Endothelial cell of umbilical vein (primary cell): Measurements from ENCODE around the gene EOLA1. TPM values are rescaled to one million over a fixed set of nuclear protein-coding genes. Genes with fewer than 3 reads are reported as not detected.

Experiments
- BruUV-seq: library from RNA; stranded (reverse); fragments of 400-500 nt; replicated peaks from 2 replicates; lab custom pipeline; 2021; lab: Mats Ljungman, UMichigan
- CTCF ChIA-PET: fragments of 300-600, 350-600 bp; sonication (Branson Sonifier 250); formaldehyde crosslinking; loops from one replicate; lab custom pipeline; 2021; ENCODE audit warnings: antibody characterized with exemption, inconsistent platforms; lab: Charles Lee
- POLR2A ChIA-PET: fragments of 300-600, 350-600 bp; sonication (Branson Sonifier 250); formaldehyde crosslinking; loops from one replicate; lab custom pipeline; 2021; ENCODE audit warnings: antibody characterized with exemption, inconsistent platforms; lab: Charles Lee
- DNase-seq: peaks from one replicate; pipeline ENCODE4 v3.0.0-alpha.2; 2011; ENCODE audit warnings: low read depth, low spot score
- FAIRE-seq: peaks from 2 replicates; lab custom pipeline; 2011; peaks lifted over from hg19 to GRCh38; lab: Jason Lieb, UNC
- H2AFZ ChIP-seq: 2 replicates; pipeline ENCODE4 v1.6.0; 2012; ENCODE audit warnings: low read depth, low read length, control low read depth, inconsistent platforms
- H3K27ac ChIP-seq: 2 replicates; pipeline ENCODE4 v1.5.1; 2011; ENCODE audit warnings: low read depth, mild to moderate bottlenecking, control low read depth, low read length, moderate library complexity; ENCODE audit not compliant: insufficient read depth
- H3K27me3 ChIP-seq, 2 experiments: 2 replicates each; pipeline versions ENCODE4 v1.6.0 to v1.6.1; 2011; ENCODE audit warnings: low read length in 2 of 2, mixed read lengths in 1 of 2; ENCODE audit not compliant: control insufficient read depth in 2 of 2, insufficient read depth in 2 of 2
- H3K36me3 ChIP-seq, 2 experiments: 2 replicates in 1 of 2; 3 replicates in 1 of 2; pipeline ENCODE4 v1.5.1; 2011; ENCODE audit warnings: low read length in 2 of 2, mild to moderate bottlenecking in 1 of 2, moderate library complexity in 1 of 2; ENCODE audit not compliant: control insufficient read depth in 2 of 2, insufficient read depth in 2 of 2; ENCODE audit errors: extremely low read depth in 1 of 2
- H3K4me1 ChIP-seq: 3 replicates; pipeline ENCODE4 v1.5.1; 2011; ENCODE audit warnings: mild to moderate bottlenecking, low read length; ENCODE audit not compliant: control insufficient read depth, insufficient read depth; ENCODE audit errors: extremely low read depth
- H3K4me2 ChIP-seq: 2 replicates; pipeline ENCODE4 v1.6.1; 2011; ENCODE audit warnings: low read length, control low read depth, mixed read lengths; ENCODE audit not compliant: insufficient read depth
- H3K4me3 ChIP-seq, 3 experiments: fragments of 200-600 bp in 1 of 3; sonication (generic), shearing (Covaris generic) in 1 of 3; replicated peaks in 1 of 3; 2 replicates each; pipeline ENCODE4 v1.5.1; 2011 to 2016; ENCODE audit warnings: control low read depth in 3 of 3, low read length in 3 of 3, mild to moderate bottlenecking in 2 of 3, inconsistent platforms in 1 of 3, low read depth in 1 of 3, moderate library complexity in 1 of 3; ENCODE audit not compliant: insufficient read depth in 1 of 3
- H3K79me2 ChIP-seq: 2 replicates; pipeline ENCODE4 v1.6.0; 2012; ENCODE audit warnings: low read length, inconsistent platforms; ENCODE audit not compliant: control insufficient read depth, insufficient read depth
- H3K9ac ChIP-seq: replicated peaks from 2 replicates; pipeline ENCODE3; 2011; ENCODE audit warnings: low read length, control low read depth; ENCODE audit not compliant: insufficient read depth; ENCODE audit errors: extremely low read depth
- H3K9me1 ChIP-seq: replicated peaks from 3 replicates; pipeline ENCODE4 v1.6.0; 2011; ENCODE audit warnings: mild to moderate bottlenecking, low read length; ENCODE audit not compliant: control insufficient read depth, insufficient read depth; ENCODE audit errors: extremely low read depth
- H3K9me3 ChIP-seq: replicated peaks from 2 replicates; pipeline ENCODE4 v1.5.1; 2012; ENCODE audit warnings: low read length, inconsistent platforms; ENCODE audit not compliant: control insufficient read depth, insufficient read depth
- H4K20me1 ChIP-seq: replicated peaks from 2 replicates; pipeline ENCODE3; 2011; ENCODE audit warnings: mild to moderate bottlenecking, low read length; ENCODE audit not compliant: control insufficient read depth, insufficient read depth; ENCODE audit errors: extremely low read depth
- EZH2 ChIP-seq: IDR thresholded peaks from 2 replicates; pipeline ENCODE4 v1.6.1; 2012; ENCODE audit warnings: borderline replicate concordance, low read depth, mild to moderate bottlenecking, moderate library complexity, low read length, inconsistent platforms; ENCODE audit not compliant: severe bottlenecking
- FOS ChIP-seq: IDR thresholded peaks from 2 replicates; pipeline ENCODE4 v1.6.1; 2011; ENCODE audit warnings: mild to moderate bottlenecking, low read length, moderate library complexity, borderline replicate concordance; ENCODE audit not compliant: insufficient read depth
- GATA2 ChIP-seq: IDR thresholded peaks from 2 replicates; pipeline ENCODE4 v1.7.0; 2011; ENCODE audit warnings: low read depth, mild to moderate bottlenecking, moderate library complexity, mixed read lengths, low read length; ENCODE audit not compliant: insufficient read length, insufficient read depth
- JUN ChIP-seq: IDR thresholded peaks from 2 replicates; pipeline ENCODE4 v1.6.1; 2011; ENCODE audit warnings: borderline replicate concordance, low read depth; ENCODE audit not compliant: insufficient read length, insufficient read depth
- MAX ChIP-seq: IDR thresholded peaks from 2 replicates; pipeline ENCODE4 v1.6.1; 2011; ENCODE audit not compliant: insufficient read depth, insufficient read length
- MYC ChIP-seq: IDR thresholded peaks from one replicate; pipeline ENCODE4 v1.6.1; 2011; ENCODE audit warnings: mild to moderate bottlenecking, low read depth, low read length
- POLR2A ChIP-seq: IDR thresholded peaks from 2 replicates; pipeline ENCODE4 v1.6.1; 2012; ENCODE audit warnings: low read depth, mild to moderate bottlenecking, control low read depth, low read length
- POLR2AphosphoS5 ChIP-seq: IDR thresholded peaks from 2 replicates; pipeline ENCODE4 v1.6.1; 2012; ENCODE audit warnings: low read depth, mild to moderate bottlenecking, control low read depth, low read length, moderate library complexity; ENCODE audit not compliant: insufficient read depth
- dilution Hi-C: fragments of 300-500 bp; cut with MboI; formaldehyde crosslinking; loops from one replicate; pipeline ENCODE4 v1.15.0; 2019; ENCODE audit warnings: low sequenced_read_pairs; ENCODE audit not compliant: extremely low pct_ligation_motif_present
- intact Hi-C: fragments of 100-400 bp; cut with micrococcal nuclease; formaldehyde crosslinking; loops from one replicate; pipeline ENCODE4 v1.10.0; 2022
- polyA plus RNA-seq, 4 experiments: library from polyadenylated mRNA; depleted of rRNA in 3 of 4; stranded (reverse) in 3 of 4; unstranded in 1 of 4; fragments of >200 nt; gene quantifications; 2 replicates each; pipeline versions ENCODE4 v1.2.1 to v1.2.3, GENCODE V29; 2011 to 2012; ENCODE audit warnings: missing spikeins in 1 of 4
- total RNA-seq: library from RNA; stranded (reverse); gene quantifications from 2 replicates; pipeline ENCODE4 v1.2.3, GENCODE V29; 2021
- TF ChIP-seq, protein P1 (sequence below), 2 donors: IDR thresholded peaks; 1 replicate in 1 of 2; 2 replicates in 1 of 2; pipeline ENCODE4 v1.5.1; 2011; ENCODE audit warnings: low read length in 2 of 2, mild to moderate bottlenecking in 2 of 2, moderate library complexity in 2 of 2, control low read depth in 1 of 2, inconsistent platforms in 1 of 2, low read depth in 1 of 2; ENCODE audit not compliant: insufficient read depth in 1 of 2; ENCODE audit errors: extremely low read depth in 1 of 2

The EOLA1 gene
- total and polyA plus RNA-seq, 2 donors (not counting 3 experiments of a cell fraction or from before 2014, with no cell fraction given) = 12.5 to 24.6 TPM

DNA sequence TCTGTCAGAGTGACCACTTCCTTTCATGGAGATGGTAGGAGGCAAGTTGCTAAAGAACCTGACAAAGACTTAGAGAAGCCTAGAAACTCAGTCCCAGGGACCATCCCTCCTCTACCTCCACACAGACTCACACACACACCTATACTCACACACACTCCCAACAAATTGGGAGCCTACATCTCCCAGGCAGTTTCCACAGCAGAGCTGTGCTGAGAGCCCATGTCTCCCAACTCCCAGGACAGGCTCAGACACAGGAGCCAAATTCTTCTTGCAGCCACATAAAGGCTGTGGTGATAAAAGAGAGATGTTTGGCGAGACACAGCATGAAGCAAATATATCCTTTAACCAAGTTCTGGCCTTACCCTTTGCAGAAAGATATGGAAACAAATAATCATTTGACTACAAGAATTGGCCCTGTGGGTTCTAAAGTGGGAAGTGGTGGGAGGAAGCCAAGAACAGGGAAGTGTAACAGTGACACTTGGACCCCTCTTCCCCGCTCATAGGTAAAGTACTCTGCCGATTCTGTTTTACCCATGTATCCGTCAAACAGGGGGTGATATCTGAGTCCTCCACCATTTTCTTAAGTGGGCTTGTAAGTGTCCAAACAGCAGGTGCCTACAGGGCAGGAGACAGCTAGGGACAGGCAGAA lies 24.7 kb upstream of the EOLA1 start:
- no peak for FAIRE-seq

More for the DNA sequence above, 24.7 kb upstream of the EOLA1 start:
- intact Hi-C loops (no loop called here), dilution Hi-C loops (no loop called here)
- ChIA-PET CTCF (interaction anchor here (1.2 kb wide), 1 partner anchor 12 kb away, joined by 3 read pairs; no protein-coding TSS in a partner anchor), POLR2A (no interaction called here)
- BruUV-seq = no TSS peak
- Histone ChIP-seq H3K4me3 (no peak overlapping the region), H3K4me1 (peaks cover 19% of the 10 kb centered on the region), H4K20me1 (no peaks in the 10 kb centered on the region), H3K4me2 (no peak overlapping the region), H3K27me3 (no peaks in the 10 kb centered on the region), H3K9ac (no peak overlapping the region), H2AFZ (no peak overlapping the region), H3K9me3 (no peaks in the 10 kb centered on the region), H3K79me2 (no peaks in the 10 kb centered on the region), H3K27ac (no peak overlapping the region), H3K9me1 (no peaks in the 10 kb centered on the region), H3K36me3 (no peaks in the 10 kb centered on the region)
- TF ChIP-seq POLR2AphosphoS5 (no peak), POLR2A (no peak), EZH2 (no peak), FOS (no peak), JUN (no peak), GATA2 (no peak), MYC (no peak), MAX (no peak)
- TF ChIP-seq, protein P1, sequence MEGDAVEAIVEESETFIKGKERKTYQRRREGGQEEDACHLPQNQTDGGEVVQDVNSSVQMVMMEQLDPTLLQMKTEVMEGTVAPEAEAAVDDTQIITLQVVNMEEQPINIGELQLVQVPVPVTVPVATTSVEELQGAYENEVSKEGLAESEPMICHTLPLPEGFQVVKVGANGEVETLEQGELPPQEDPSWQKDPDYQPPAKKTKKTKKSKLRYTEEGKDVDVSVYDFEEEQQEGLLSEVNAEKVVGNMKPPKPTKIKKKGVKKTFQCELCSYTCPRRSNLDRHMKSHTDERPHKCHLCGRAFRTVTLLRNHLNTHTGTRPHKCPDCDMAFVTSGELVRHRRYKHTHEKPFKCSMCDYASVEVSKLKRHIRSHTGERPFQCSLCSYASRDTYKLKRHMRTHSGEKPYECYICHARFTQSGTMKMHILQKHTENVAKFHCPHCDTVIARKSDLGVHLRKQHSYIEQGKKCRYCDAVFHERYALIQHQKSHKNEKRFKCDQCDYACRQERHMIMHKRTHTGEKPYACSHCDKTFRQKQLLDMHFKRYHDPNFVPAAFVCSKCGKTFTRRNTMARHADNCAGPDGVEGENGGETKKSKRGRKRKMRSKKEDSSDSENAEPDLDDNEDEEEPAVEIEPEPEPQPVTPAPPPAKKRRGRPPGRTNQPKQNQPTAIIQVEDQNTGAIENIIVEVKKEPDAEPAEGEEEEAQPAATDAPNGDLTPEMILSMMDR (IDR thresholded peaks at IDR 0.05; ENCODE audit: extremely low read depth in 1 of 2, insufficient read depth in 1 of 2, low read depth in 1 of 2, low read length in 2 of 2) = no peak
- no peak for DNase-seq
